GM21786 (cell line): ENCODE results near the gene DBP.
"Not testable (repeated sequence)": the region's sequence is repeated elsewhere in the genome, so short reads cannot be mapped to it uniquely, and the experiment has no call there.

Source experiments
- ATAC-seq: cut with Tn5 transposase; IDR thresholded peaks from one replicate; pipeline ENCODE4 v1.9.1; 2021; ENCODE audit not compliant: unreplicated experiment

The DBP gene

DNA sequence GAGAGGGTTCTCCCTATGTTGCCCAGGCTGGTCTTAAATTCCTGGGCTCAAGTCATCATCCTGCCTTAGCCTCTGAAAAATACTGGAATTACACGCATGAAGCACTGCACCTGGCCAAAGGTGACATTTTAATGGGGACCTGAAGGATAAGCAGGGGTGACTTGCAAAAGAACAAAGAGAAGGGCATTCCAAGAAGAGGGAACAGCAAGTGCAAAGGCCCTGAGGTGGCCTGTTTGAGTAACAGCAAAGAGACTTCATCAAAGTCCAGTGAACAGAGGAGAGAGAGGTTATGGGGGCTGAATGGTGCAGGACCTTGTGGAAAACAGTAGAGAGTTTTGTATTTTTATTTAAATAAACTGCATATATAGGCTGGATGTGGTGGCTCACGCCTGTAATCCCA lies 4.7 kb upstream of the DBP start:
- ATAC-seq: no peak

DNA sequence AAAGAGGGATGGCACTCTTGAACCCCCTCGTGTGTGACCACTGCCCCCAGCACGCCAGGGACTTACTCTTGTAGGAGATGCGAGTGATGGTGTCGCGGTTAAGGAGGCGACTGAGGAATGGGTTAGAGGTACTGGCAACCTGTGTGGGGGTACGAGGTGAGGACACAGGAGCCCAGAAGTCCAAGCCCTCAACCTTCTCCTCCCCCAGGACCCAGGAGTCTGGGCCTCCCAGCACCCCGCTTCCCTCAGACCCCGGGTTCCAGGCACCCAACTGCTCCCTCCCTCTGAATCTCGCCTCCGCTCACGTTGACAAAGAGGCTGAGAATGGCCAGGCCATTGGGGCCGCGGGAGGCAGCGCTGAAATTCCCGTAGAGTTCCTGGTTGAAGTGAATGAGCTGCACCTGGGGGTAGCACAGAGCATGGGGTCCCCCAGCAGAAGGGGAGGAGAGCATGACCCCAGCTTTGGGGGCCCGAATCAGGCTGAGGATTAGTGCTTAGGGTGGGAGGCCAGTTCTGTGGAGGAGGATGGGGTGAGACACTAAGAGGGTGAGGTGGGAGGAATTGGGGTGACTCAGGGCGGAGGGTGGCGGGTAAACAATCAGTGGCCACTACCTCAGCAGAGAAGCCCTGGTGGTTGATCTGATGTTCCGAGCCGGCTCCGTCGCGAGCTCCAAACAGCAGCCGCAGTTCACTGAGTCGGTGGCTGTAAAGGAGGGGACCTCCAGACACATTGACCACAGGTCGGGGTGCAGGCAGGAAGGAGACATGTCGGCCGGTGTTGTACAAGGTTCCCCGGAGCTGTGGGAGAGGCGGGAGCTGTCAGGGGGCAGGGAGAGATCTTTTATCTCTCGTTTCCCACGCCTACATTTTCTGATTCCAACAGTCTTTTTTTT lies 2.5 kb upstream of the DBP start:
- ATAC-seq: no peak

DNA sequence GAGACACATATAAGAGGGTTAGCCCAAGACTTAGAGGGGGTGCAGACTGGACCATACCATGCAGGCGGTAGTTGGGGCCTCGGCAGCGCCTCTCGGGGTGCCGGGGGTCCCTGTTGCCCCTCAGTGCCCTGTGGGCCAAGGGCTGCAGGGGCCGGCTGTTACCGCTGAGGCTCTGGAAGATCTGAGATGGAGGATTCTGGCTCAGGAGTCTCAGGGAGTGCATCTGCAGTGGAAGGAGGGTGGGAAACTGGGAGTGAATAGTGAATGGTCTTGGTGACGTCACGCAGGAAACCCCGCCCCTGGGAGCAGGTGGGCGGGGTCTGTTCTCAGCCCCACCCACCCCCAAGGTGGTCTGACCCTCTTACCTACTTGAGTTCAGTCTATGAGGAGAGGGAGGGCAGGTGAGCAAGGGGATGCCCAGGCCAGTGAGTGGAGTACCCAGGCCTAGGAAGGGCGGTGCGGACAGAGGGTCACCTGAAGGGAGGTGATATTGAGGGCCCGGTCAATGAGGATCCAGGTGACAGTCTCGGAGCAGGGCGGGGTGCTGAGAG lies 1.7 kb upstream of the DBP start:
- ATAC-seq: no peak

DNA sequence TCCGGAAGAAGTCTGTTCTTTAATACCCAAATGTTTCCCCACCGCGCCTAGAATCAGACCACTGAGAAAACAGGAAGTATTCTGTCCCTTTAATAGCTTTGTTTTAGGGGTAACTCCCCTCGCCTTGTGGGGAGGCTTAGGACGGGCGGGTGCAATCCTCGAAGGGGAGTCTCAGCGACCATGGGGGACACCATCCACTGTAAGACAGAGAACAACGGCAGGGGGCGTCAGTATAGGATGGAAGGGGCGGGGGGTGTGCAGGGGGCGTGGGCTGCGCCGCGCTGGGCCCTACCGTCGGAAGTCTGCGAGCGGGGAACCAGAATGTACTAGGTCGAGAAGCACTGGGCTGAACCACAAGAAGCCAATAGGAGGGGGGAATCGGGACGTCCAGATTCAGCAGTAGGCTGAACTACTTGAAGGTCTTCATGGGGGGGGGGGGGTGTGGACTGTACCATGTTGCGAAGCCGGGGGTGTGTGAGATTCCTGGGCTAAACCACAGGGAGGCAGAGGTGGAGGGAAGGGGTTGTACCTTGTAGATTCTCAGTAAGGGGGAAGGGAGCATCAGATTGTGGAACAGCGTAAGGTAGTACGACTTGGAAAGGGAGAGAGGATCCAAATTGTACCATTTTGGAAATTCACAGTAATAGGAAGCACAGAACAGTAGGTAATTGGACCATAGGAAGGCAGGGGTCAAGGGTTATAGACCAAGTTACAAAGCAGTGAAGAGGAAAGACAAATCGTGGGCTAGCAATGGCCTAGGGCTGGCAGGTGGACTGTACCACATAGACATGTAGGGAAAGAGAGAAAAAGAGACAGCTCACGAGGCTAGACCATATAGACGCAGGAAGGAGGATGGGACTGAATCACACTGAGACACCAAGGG lies 1.0 kb upstream of the DBP start:
- peak; percentile 8 for ATAC-seq

DNA sequence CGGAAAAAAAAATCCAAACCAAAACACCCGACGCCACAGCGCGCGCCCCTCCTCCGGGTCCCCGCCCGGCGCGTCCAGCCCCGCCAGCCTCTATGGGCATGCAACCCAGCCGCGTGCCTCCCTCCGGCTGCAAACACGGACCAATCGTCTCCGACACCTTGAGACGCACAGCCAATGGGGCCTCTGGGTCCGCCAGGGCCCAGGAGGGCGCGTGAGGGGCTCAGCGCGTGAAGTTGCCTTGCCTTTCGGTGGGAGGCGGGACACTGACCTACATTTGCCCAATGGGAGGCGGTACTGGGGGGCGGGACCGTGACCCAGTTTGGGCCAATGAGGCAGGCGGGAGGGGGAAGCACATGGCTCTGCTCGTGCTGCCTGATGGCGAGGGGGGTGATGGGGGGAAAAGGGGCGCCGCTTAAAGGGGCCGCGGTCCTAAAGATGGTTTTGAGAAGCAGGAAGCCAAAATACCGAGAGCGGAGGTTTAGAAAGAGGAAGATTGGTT lies 319 bp upstream of the DBP start:
- ATAC-seq: peak; percentile 62

DNA sequence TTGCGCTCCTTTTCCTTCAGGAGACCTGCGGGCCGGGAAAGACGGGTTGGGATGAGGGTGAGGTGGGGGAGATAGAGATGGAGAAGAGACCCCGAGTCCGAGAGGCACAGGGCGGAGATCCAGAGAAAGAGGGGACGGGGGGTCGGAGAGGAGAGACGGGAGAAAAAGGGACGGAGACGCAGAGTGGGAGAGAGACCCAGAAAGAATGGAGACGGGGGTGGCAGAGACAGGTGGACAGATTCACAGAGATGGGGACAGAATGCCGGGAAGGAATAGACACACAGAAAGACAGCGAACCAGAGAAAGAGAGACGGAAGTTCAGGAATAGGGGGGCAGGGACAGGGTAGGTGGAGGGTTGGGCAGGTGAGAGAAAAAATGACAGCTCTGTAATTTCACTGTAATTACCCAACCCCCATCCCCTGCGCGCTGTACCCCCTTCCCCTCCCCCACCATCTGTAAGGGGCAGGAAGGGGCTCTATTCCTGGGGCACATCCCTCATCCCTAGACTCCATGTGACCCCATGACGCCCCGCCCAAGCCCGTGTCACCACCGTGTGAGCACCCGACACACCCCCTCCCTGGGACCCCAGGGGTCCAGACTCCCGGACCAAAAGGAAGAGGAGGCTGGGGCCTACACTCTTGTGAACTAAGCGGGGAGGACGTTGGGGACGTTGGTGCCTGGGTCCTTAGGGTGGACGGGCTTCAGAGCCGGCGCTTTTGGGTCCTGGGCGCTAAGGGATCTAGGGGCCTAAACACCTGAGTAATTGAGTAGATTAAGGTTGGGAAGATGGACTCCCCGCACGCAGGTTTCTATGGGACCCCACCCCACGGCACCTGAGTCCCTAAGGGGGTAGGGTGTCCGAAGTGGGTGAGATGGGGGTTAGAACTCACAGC lies 967 bp downstream of the DBP start:
- no peak for ATAC-seq

DNA sequence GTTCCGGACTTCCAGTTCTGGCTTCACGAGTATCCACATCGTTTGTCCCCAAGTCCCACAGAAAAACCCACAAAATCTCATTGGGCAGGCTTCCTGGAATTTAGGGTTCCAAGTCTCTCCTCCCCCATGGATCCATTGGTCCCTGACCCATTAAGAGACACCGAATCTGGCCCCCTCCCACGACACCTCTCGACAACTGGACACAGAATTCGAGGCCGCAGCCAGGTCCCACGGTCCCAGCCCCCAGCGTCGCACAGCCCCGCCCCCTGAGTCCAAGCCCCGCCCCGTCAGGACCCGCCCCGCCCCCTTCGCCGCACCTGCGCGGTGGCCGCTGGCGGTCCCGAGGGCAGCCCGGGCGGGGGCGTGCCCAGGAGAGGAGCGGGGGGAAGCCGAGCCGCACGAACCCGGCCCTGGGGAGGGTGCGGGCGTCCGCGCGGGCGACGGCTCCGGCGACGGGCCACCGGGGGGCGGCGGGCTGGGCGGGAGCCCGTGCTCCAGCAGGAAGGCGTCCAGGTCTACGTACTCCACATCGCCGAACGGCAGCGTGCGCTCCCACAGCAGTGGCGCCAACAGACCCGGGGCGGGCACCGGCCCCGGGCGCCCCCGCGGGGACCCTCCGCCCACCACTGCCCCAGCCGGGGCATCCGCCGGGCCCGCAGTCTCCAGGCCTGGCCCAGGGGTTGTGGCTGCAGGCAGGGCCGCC lies 1.8 kb downstream of the DBP start:
- ATAC-seq: no peak

DNA sequence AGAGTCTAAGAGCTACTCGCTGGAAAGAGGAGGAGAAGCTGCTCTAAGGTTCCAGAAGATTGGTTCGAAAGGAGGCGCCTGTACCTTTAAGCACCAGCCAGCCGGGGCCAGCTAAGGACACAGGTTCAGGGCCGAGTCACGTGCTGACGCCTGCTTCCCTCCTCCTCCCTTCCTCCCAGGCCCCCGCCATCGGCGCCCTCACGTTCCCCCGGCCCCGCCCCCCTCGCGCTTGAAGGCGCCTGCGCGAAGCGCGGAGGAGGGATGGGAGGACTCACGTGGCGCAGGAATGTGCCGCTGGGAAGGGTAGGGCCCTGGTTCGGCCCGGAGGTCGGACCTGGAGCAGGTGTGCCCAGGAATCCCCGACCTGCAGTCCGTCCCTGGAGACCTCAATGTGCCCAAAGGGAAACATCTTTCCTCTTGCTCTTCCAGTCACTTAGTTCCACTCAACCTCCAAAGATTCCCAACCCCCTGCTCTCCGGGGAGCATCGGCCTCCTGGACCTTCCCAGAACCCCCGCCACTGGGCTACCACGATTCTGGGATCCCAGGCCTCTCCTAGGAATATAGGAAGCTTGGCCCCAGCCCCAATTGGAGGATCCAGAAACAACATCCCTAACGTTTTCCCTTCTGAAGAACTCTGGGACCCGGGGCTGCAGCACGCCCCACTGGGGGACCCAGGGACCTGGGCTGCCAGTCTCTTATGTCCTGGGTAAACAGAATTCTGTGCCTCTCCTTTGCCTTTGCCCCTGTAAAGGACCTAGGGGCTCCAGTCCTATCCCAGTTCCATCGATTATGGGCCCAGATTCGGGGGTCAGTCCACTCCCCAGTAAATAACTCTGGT lies 2.5 kb downstream of the DBP start:
- no peak for ATAC-seq

DNA sequence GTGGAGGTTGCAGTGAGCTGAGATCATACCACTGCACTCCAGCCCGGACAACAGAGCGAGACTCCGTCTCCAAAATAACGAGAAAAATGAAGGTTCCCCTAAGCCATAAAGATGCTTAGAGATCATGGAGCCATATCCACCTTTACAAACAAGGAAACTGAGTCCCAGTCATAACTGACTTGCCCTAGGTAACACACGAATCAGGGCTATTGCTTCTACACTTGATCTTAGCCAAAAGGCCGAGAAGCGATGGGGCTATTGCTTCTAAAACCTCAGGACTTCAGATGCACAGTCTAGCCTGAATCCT lies 3.2 kb downstream of the DBP start:
- ATAC-seq: no peak

DNA sequence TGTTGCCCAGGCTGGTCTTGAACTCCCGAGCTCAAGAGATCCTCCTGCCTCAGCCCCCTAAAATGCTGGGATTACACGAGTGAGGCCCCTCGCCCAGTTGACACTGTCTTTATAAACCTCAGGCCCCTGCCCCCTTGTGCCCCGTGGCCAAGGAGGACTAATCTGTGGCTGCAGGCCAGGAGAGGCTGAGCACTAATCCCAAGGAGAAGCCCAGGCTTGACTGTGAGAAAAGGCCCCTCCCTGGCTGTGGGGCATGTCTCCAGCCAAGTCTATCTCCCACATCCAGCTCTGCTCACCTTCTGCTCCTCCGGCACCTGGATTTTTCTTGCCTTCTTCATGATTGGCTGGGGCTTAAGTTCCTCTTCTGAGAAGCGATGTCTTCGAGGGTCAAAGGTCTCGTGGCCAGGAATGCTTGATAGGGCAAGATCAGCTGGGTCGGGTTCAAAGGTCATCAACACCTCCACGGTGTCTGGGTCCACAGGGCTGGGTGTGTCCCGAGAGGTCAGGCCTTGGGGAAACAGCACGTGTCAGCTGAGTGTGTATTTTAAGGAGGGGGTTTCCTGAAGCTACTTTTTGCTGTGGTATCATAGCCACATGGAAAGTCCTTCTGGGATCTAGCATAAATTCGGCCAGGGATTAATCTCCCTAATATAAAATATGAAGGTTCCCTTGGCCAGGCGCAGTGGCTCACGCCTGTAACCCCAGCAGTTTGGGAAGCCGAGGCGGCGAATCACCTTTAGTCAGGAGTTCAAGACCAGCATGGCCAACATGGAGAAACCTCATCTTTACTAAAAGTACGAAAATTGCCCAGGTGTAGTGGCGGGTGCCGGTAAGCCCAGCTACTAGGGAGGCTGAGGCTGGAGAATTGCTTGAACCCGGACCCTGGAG lies 3.8 kb downstream of the DBP start:
- ATAC-seq: no peak

DNA sequence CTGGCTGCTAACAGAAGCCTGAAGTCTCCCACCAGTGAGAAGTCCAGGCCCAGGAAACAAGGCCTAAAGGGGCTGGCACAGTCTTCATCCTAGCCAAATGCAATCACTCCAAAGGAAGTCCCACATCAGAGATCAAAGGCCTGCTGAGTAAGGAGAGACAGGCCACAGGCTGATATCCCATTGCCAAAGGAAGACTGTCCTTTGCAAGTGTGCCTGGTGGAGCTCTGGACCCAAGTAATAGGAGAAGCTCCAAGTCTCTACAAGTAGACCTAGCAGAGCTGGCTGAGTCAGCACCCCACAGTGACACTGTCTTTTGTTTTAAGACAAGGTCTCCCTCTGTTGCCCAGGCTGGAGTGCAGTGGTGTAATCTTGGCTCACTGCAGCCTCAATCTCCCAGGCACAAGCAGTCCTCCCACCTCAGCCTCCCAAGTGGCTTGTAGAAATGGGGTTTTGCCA lies 4.5 kb downstream of the DBP start:
- no peak for ATAC-seq

DNA sequence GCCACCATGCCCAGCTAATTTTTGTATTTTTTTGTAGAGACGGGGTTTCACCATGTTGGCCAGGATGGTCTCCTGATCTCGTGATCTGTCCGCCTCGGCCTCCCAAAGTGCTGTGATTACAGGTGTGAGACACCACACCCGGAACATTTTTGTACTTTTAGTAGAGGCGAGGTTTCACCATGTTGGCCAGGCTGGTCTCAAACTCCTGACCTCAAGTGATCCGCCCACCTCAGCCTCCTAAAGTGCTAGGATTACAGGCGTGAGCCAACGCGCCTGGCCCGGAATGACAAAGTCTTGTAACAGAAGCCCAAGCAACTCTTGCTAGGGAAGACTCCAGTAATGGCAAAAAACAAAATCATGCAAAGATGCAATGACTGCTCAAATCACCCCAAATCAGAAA lies 4.9 kb downstream of the DBP start:
- not testable (repeated sequence) for ATAC-seq

DNA sequence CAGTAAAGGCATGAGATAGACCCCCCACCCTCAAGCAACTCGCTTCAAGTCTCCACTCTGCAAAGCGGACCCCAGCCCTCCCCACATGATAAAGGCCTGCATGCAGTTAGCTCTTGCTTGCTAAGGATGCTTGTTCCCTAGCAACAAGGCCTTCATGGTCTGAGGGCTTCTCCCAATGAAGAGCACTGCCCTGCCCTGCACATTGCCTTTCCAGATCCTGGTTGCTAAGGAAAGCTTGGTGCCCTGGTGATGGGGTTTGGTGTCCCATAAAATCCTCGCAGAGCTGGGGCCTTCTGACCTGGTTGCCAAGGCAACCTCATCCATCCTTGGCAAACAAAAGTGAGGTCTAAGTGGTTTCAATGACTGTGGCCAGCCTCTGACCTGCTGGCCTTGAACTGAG lies 6.0 kb downstream of the DBP start:
- no peak for ATAC-seq

DNA sequence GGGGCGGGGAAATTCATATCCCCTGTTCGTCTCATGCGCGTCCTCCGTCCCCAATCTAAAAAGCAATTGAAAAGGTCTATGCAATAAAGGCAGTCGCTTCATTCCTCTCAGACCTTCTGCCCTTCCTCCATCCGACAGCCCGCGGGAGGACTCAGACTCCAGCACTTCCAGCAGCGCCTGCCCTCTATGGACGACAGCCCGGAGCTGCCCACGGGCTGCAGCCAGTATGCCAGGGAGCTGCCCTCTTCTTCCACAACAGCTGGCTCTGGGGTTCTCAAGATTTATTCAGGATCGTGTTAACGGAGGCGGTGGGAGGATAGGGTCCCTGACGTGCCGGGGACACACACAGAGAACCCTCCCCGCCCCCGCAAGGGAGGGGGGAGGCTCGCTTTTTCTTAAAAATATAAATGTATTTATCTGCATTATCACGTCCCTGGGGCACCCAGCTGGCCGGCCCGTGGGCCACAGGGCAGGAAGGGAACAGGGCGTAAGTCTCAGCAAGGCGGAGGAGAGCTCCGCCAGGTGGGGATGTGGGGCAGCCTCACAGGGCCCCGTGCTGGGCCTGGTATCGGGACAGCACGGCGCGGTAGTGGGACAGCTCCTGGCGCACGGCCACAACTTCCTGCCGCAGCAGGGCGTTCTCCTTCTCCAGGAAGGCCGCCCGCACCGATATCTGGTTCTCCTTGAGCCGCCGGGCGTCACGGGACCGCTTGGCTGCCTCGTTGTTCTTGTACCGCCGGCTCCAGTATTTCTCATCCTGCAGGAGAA lies 6.7 kb downstream of the DBP start:
- ATAC-seq: no peak

DNA sequence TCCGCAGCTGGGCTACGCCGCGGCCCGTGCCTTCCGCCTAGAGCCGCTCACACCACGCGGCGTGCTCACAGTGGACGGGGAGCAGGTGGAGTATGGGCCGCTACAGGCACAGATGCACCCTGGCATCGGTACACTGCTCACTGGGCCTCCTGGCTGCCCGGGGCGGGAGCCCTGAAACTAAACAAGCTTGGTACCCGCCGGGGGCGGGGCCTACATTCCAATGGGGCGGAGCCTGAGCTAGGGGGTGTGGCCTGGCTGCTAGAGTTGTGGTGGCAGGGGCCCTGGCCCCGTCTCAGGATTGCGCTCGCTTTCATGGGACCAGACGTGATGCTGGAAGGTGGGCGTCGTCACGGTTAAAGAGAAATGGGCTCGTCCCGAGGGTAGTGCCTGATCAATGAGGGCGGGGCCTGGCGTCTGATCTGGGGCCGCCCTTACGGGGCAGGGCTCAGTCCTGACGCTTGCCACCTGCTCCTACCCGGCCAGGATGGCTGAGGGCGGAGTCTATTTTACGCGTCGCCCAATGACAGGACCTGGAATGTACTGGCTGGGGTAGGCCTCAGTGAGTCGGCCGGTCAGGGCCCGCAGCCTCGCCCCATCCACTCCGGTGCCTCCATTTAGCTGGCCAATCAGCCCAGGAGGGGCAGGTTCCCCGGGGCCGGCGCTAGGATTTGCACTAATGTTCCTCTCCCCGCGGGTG lies 7.4 kb downstream of the DBP start:
- ATAC-seq: no peak

DNA sequence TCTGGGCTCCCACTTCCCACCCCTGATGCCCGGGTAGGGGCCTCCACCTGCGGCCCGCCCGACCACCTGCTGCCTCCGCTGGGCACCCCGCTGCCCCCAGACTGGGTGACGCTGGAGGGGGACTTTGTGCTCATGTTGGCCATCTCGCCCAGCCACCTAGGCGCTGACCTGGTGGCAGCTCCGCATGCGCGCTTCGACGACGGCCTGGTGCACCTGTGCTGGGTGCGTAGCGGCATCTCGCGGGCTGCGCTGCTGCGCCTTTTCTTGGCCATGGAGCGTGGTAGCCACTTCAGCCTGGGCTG lies 7.9 kb downstream of the DBP start:
- no peak for ATAC-seq
